Right atrium auricular region (tissue), 2 donors: Measurements from ENCODE around the gene PBRM1. TPM values are rescaled to one million over a fixed set of nuclear protein-coding genes. Genes with fewer than 3 reads are reported as not detected.
"Not testable (repeated sequence)": the region's sequence is repeated elsewhere in the genome, so short reads cannot be mapped to it uniquely, and the experiment has no call there.

Source experiments
- DNase-seq: peaks from one replicate; pipeline ENCODE4 v3.0.0-alpha.2; 2019; ENCODE audit warnings: low spot score
- H3K27ac ChIP-seq, 2 donors: fragments of 200-600 bp; sonication (generic); 1 replicate in 1 of 2; 2 replicates in 1 of 2; pipeline ENCODE4 v1.5.1; 2016 to 2019
- H3K27me3 ChIP-seq, 2 donors: fragments of 200-600 bp; sonication (generic); one replicate each; pipeline versions ENCODE4 v1.5.1 to v1.6.0; 2017 to 2019
- H3K36me3 ChIP-seq: fragments of 200-600 bp; sonication (generic); one replicate; pipeline ENCODE4 v1.5.1; 2016
- H3K4me1 ChIP-seq, 2 donors: fragments of 200-600 bp; sonication (generic); one replicate each; pipeline versions ENCODE4 v1.5.1 to v1.6.0; 2017 to 2019
- H3K4me3 ChIP-seq, 2 donors: fragments of 200-600 bp; sonication (generic); 1 replicate in 1 of 2; 2 replicates in 1 of 2; pipeline ENCODE4 v1.5.1; 2017 to 2019; ENCODE audit warnings: mild to moderate bottlenecking in 1 of 2, moderate library complexity in 1 of 2
- H3K9me3 ChIP-seq, 2 donors: fragments of 200-600 bp; sonication (generic); one replicate each; pipeline ENCODE4 v1.5.1; 2019
- CTCF ChIP-seq, 2 donors: fragments of 200-600 bp; sonication (generic); IDR thresholded peaks; one replicate each; pipeline ENCODE4 v1.5.1; 2019; ENCODE audit warnings: antibody characterized with exemption in 2 of 2
- total RNA-seq, 2 donors: library from RNA; depleted of rRNA; stranded (reverse); fragments of >200 nt; gene quantifications; one replicate each; pipeline ENCODE4 v1.1.0, GENCODE V29; 2016

Gene PBRM1
- 10 to 100 TPM; 39.8 to 40.6 TPM for total RNA-seq

- Histone ChIP-seq H3K27me3 (no peaks in the 10 kb centered on the region), H3K36me3 (peaks cover 44% of the 10 kb centered on the region), H3K27ac (peak within 1 kb of the TSS; percentile 91 to 95), H3K4me1 (peaks cover 0 to 45% of the 10 kb centered on the region in 2 donors), H3K4me3 (peak within 1 kb of the TSS; percentile 53 to 80), H3K9me3 (no peaks in the 10 kb centered on the region)
- TF ChIP-seq CTCF (IDR thresholded peaks at IDR 0.05), result no peak
- DNase-seq, result peak; percentile 93
Measured at GRCh38 chr3:52685709-52686691, at the start of gene PBRM1, which contains the start of gene GNL3. Gene PBRM1 (minus strand): TSS chr3:52685913. Gene GNL3 (plus strand): TSS chr3:52686032. CDS start chr3:52686093, 61 bp downstream.

GRCh38 chr3:52733256-52733891, 47.7 kb upstream of the PBRM1 start:
- no peak overlapping the region for H3K27ac ChIP-seq
- no peaks in the 10 kb centered on the region for H3K27me3 ChIP-seq
- H3K4me3 ChIP-seq, result no peak overlapping the region
- H3K9me3 ChIP-seq, result peaks cover 0 to 10% of the 10 kb centered on the region in 2 donors
- H3K36me3 ChIP-seq, result peaks cover 59% of the 10 kb centered on the region
- TF ChIP-seq CTCF (IDR thresholded peaks at IDR 0.05), result no peak
- no peaks in the 10 kb centered on the region for H3K4me1 ChIP-seq
- DNase-seq, result no peak

- no peak overlapping the region for H3K27ac ChIP-seq
- no peak for DNase-seq
- H3K36me3 ChIP-seq, result peaks cover 42% of the 10 kb centered on the region
- H3K4me1 ChIP-seq, result no peaks in the 10 kb centered on the region
- peaks cover 0 to 10% of the 10 kb centered on the region in 2 donors for H3K9me3 ChIP-seq
- no peak for TF ChIP-seq CTCF (IDR thresholded peaks at IDR 0.05)
- no peak overlapping the region for H3K4me3 ChIP-seq
- no peaks in the 10 kb centered on the region for H3K27me3 ChIP-seq
Measured at GRCh38 chr3:52731590-52731989, 45.9 kb upstream of the PBRM1 start.

GRCh38 chr3:52730681-52731080, 45.0 kb upstream of the PBRM1 start:
- H3K36me3 ChIP-seq, result peaks cover 38% of the 10 kb centered on the region
- no peak for DNase-seq
- no peaks in the 10 kb centered on the region for H3K4me1 ChIP-seq

GRCh38 chr3:52728753-52729152, 43.0 kb upstream of the PBRM1 start:
- not testable (repeated sequence) for H3K27ac ChIP-seq, DNase-seq, H3K4me1 ChIP-seq, H3K4me3 ChIP-seq, H3K27me3 ChIP-seq
- peaks cover 0 to 10% of the 10 kb centered on the region in 2 donors for H3K9me3 ChIP-seq
- H3K36me3 ChIP-seq, result peaks cover 20% of the 10 kb centered on the region

More at GRCh38 chr3:52730681-52731080, 45.0 kb upstream of the PBRM1 start:
- no peak for TF ChIP-seq CTCF (IDR thresholded peaks at IDR 0.05)
- no peak overlapping the region for H3K27ac ChIP-seq
- no peaks in the 10 kb centered on the region for H3K27me3 ChIP-seq
- H3K9me3 ChIP-seq, result peaks cover 0 to 10% of the 10 kb centered on the region in 2 donors
- no peak overlapping the region for H3K4me3 ChIP-seq

GRCh38 chr3:52724511-52724910, 38.8 kb upstream of the PBRM1 start:
- Histone ChIP-seq H3K36me3 (peaks cover under 1% of the 10 kb centered on the region), H3K9me3 (peaks cover 0 to 10% of the 10 kb centered on the region in 2 donors), H3K27me3 (no peaks in the 10 kb centered on the region), H3K4me3 (no peak overlapping the region), H3K4me1 (no peaks in the 10 kb centered on the region), H3K27ac (no peak overlapping the region)
- no peak for DNase-seq
- no peak for TF ChIP-seq CTCF (IDR thresholded peaks at IDR 0.05)
